HepG2 (cell line): ENCODE data around the gene PIM3. TPM values are rescaled to one million over a fixed set of nuclear protein-coding genes. Genes with fewer than 3 reads are reported as not detected.
A peak's percentile ranks its signal among the peaks of the same experiment; 100 is the strongest.

Source experiments
- BRD4 ChIP-seq: sonication (generic); formaldehyde crosslinking; IDR thresholded peaks from 2 replicates; pipeline ENCODE4 v1.4.0; 2020; ENCODE audit warnings: missing genetic modification reagents
- DMAP1 ChIP-seq: IDR thresholded peaks from 2 replicates; pipeline ENCODE4 v1.6.1; 2016
- ETV5 ChIP-seq: IDR thresholded peaks from 2 replicates; pipeline ENCODE4 v1.6.1; 2018; ENCODE audit warnings: missing biosample characterization, missing genetic modification reagents, inconsistent platforms, borderline replicate concordance
- HCFC1 ChIP-seq: fragments of 150-350 bp; IDR thresholded peaks from 2 replicates; pipeline ENCODE4 v1.6.1; 2014; ENCODE audit warnings: low read depth, low read length
- MAFG ChIP-seq: sonication (generic); formaldehyde crosslinking; IDR thresholded peaks from 2 replicates; pipeline ENCODE4 v1.5.1; 2020; ENCODE audit warnings: mild to moderate bottlenecking, missing genetic modification reagents
- MATR3 ChIP-seq: sonication (generic); formaldehyde crosslinking; IDR thresholded peaks from 2 replicates; pipeline ENCODE4 v1.4.0; 2020; ENCODE audit warnings: missing genetic modification reagents
- RBFOX2 ChIP-seq: fragments of 200-400 bp; formaldehyde crosslinking; IDR thresholded peaks from 2 replicates; pipeline ENCODE4 v1.6.1; 2017; ENCODE audit warnings: low read depth, mild to moderate bottlenecking, low read length
- RBM39 ChIP-seq: fragments of 200-400 bp; formaldehyde crosslinking; IDR thresholded peaks from one replicate; pipeline ENCODE4 v1.6.1; 2018; ENCODE audit warnings: antibody characterized with exemption, mild to moderate bottlenecking, low read depth, low read length; ENCODE audit not compliant: poor library complexity, severe bottlenecking
- SMC3 ChIP-seq: IDR thresholded peaks from 2 replicates; pipeline ENCODE4 v1.6.1; 2011; ENCODE audit warnings: low read length, improper control_type of control experiment
- SRSF4 ChIP-seq: fragments of 200-400 bp; formaldehyde crosslinking; IDR thresholded peaks from one replicate; pipeline ENCODE4 v1.6.1; 2018; ENCODE audit warnings: mild to moderate bottlenecking, low read depth, low read length, moderate library complexity; ENCODE audit not compliant: poor library complexity, severe bottlenecking
- SSRP1 ChIP-seq: IDR thresholded peaks from 2 replicates; pipeline ENCODE4 v1.6.1; 2016; ENCODE audit warnings: control low read depth
- STAT5B ChIP-seq: sonication (generic); formaldehyde crosslinking; IDR thresholded peaks from 2 replicates; pipeline ENCODE4 v1.4.0; 2020; ENCODE audit warnings: missing genetic modification reagents
- USF2 ChIP-seq, 2 experiments: sonication (generic) in 1 of 2; formaldehyde crosslinking in 1 of 2; IDR thresholded peaks; 2 replicates each; pipeline versions ENCODE4 v1.5.1 to v1.6.1; 2011 to 2020; ENCODE audit warnings: borderline replicate concordance in 1 of 2, low read depth in 1 of 2, low read length in 1 of 2, mild to moderate bottlenecking in 1 of 2, missing genetic modification reagents in 1 of 2, moderate library complexity in 1 of 2
- ZBTB14 ChIP-seq: sonication (generic); formaldehyde crosslinking; IDR thresholded peaks from 2 replicates; pipeline ENCODE4 v1.4.0; 2020; ENCODE audit warnings: missing genetic modification reagents
- ZBTB25 ChIP-seq: IDR thresholded peaks from 2 replicates; pipeline ENCODE4 v1.6.1; 2018; ENCODE audit warnings: missing genetic modification reagents
- ZFP37 ChIP-seq: sonication (generic); formaldehyde crosslinking; IDR thresholded peaks from 2 replicates; pipeline ENCODE4 v1.4.0; 2020; ENCODE audit warnings: missing genetic modification reagents, borderline replicate concordance
- ZMYM4 ChIP-seq: sonication (generic); formaldehyde crosslinking; IDR thresholded peaks from 2 replicates; pipeline ENCODE4 v1.8.1; 2023; ENCODE audit warnings: mild to moderate bottlenecking, missing genetic modification reagents
- ZNF264 ChIP-seq: sonication (generic); formaldehyde crosslinking; IDR thresholded peaks from 2 replicates; pipeline ENCODE4 v1.4.0; 2020; ENCODE audit warnings: missing genetic modification reagents
- ZNF326 ChIP-seq: sonication (generic); formaldehyde crosslinking; IDR thresholded peaks from 2 replicates; pipeline ENCODE4 v1.4.0; 2020; ENCODE audit warnings: missing genetic modification reagents, borderline replicate concordance
- ZNF331 ChIP-seq: sonication (generic); formaldehyde crosslinking; IDR thresholded peaks from 2 replicates; pipeline ENCODE4 v1.4.0; 2020; ENCODE audit warnings: missing genetic modification reagents
- ZNF382 ChIP-seq: sonication (generic); formaldehyde crosslinking; IDR thresholded peaks from 2 replicates; pipeline ENCODE4 v1.5.0; 2020; ENCODE audit warnings: missing genetic modification reagents, mild to moderate bottlenecking, borderline replicate concordance
- ZNF619 ChIP-seq: sonication (generic); formaldehyde crosslinking; IDR thresholded peaks from 2 replicates; pipeline ENCODE4 v1.4.0; 2020; ENCODE audit warnings: mild to moderate bottlenecking, missing genetic modification reagents
- ZNF644 ChIP-seq: IDR thresholded peaks from 2 replicates; pipeline ENCODE4 v1.6.1; 2016; ENCODE audit warnings: low read depth
- ZNF660 ChIP-seq: sonication (generic); formaldehyde crosslinking; IDR thresholded peaks from 2 replicates; pipeline ENCODE4 v1.5.1; 2020; ENCODE audit warnings: mild to moderate bottlenecking, low read depth, missing genetic modification reagents, borderline replicate concordance
- ZNF720 ChIP-seq: sonication (generic); formaldehyde crosslinking; IDR thresholded peaks from 2 replicates; pipeline ENCODE4 v1.4.0; 2020; ENCODE audit warnings: missing genetic modification reagents
- polyA plus RNA-seq, 8 experiments: library from polyadenylated mRNA; depleted of rRNA in 3 of 8; stranded (reverse) in 7 of 8; unstranded in 1 of 8; fragments of >200 nt; fragmentation: Illumina TruSeq in 4 of 8; extraction: Trizol in 4 of 8; gene quantifications; 2 replicates each; pipeline versions ENCODE4 v1.2.1 to v1.2.3, GENCODE V29; 2011 to 2016; ENCODE audit warnings: low read depth in 4 of 8, missing spikeins in 1 of 8, mixed read lengths in 1 of 8; ENCODE audit not compliant: insufficient read depth in 1 of 8
- total RNA-seq, 5 experiments: library from RNA; depleted of rRNA; stranded (reverse); fragments of >200 nt; fragmentation: Illumina TruSeq; extraction: Trizol; gene quantifications; 2 replicates each; pipeline ENCODE4 v1.2.3, GENCODE V29; 2016; ENCODE audit warnings: low read depth in 1 of 5

PIM3 gene
- total and polyA plus RNA-seq, 2 of the 13 experiments (the other 11 are each of a cell fraction or from before 2014, with no cell fraction given), result 21.6 to 31.2 TPM

- TF ChIP-seq ZBTB25 (CRISPR knock-in tag), result peak; percentile 66
- TF ChIP-seq ZNF331 (CRISPR knock-in tag), result peak; percentile 62
- peak; percentile 17; the same call in 1 of the 2 replicates for TF ChIP-seq DMAP1 (CRISPR knock-in tag)
- no peak; the same call in 1 of the 2 replicates for TF ChIP-seq STAT5B (CRISPR knock-in tag)
- no peak for TF ChIP-seq ZMYM4 (CRISPR knock-in tag)
- no peak for TF ChIP-seq USF2 (IDR thresholded peaks at IDR 0.05; ENCODE audit: low read depth, low read length)
- no peak for TF ChIP-seq USF2 (CRISPR knock-in tag; IDR thresholded peaks at IDR 0.05; ENCODE audit: borderline replicate concordance)
- TF ChIP-seq ZFP37, result 0 out of 2 replicates have a peak, but pooled peaks have one; percentile 63
- TF ChIP-seq ZBTB14, result no peak
- no peak; the same call in 1 of the 2 replicates for TF ChIP-seq ZNF264 (CRISPR knock-in tag)
- no peak for TF ChIP-seq ZNF326 (CRISPR knock-in tag)
- no peak for TF ChIP-seq MATR3 (CRISPR knock-in tag)
- TF ChIP-seq ZNF619 (CRISPR knock-in tag), result 0 out of 2 replicates have a peak, but pooled peaks have one; percentile 31
- TF ChIP-seq ZNF660 (CRISPR knock-in tag), result no peak
- TF ChIP-seq HCFC1, result no peak
- TF ChIP-seq RBFOX2, result no peak
- no peak for TF ChIP-seq SMC3
- no peak for TF ChIP-seq ZNF644 (CRISPR knock-in tag)
- TF ChIP-seq SRSF4, result no peak
- TF ChIP-seq SSRP1 (CRISPR knock-in tag), result peak; percentile 29; the same call in 1 of the 2 replicates
- no peak for TF ChIP-seq MAFG (CRISPR knock-in tag)
- no peak for TF ChIP-seq ZNF720
- peak; percentile 59 for TF ChIP-seq RBM39
- no peak for TF ChIP-seq ZNF382 (CRISPR knock-in tag)
- no peak; the same call in 1 of the 2 replicates for TF ChIP-seq BRD4 (CRISPR knock-in tag)
- peak; percentile 60 for TF ChIP-seq ETV5 (CRISPR knock-in tag)
Observed at GRCh38 chr22:49958931-49959781, 1.4 kb upstream of the PIM3 start (continued).
